OCI-LY7 (cell line): ENCODE measurements around the gene SCAMP5.

ENCODE experiments used
- CTCF ChIP-seq: fragments of 200-600 bp; sonication (generic); conservative IDR thresholded peaks from 2 replicates; pipeline ENCODE4 v1.5.1; 2014; ENCODE audit warnings: mild to moderate bottlenecking, antibody characterized with exemption, low read length, moderate library complexity, mixed read lengths
- EZH2phosphoT487 ChIP-seq: fragments of 200-600 bp; sonication (generic); IDR thresholded peaks from 2 replicates; pipeline ENCODE4 v1.6.1; 2018; ENCODE audit warnings: low read depth, borderline replicate concordance, mild to moderate bottlenecking, mixed run types, antibody characterized with exemption, low read length, moderate library complexity, mixed read lengths

DNA sequence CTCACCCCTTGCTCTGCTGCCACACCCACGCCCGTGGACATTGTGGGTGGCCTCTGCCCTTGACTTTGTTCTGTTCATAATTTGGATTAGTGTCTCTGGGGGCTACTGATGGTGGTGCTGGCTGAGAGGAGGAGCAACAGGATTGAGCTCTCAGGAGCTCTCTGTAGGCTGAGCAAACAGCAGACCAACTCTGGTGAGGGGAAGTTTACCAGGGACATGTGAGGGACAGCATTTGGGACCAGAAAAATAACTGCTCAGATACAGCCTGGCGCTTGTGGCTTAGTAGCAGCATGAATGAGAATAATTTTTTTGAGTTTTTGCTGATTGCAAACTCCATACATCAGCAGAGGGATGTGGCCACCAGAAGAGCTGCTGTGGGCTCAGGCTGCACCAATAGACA lies 42.9 kb downstream of the SCAMP5 start:
- TF ChIP-seq CTCF = no peak
- TF ChIP-seq EZH2phosphoT487 = no peak
